SK-N-SH treated with all-trans-retinoic acid at 6 μM for 48 hours (cell line): Measurements from ENCODE around the gene CCDC187.

Experiments used
- ATAC-seq: fragments of 200-7000 bp; cut with Tn5 transposase; 3 replicates; pipeline ENCODE4 v1.9.1; 2020; ENCODE audit warnings: mild to moderate bottlenecking, moderate library complexity
- CREB5 ChIP-seq: fragments of 250-450 bp; sonication (Bioruptor Pico); IDR thresholded peaks from 2 replicates; pipeline ENCODE4 v1.5.1; 2020; ENCODE audit warnings: low read depth, mild to moderate bottlenecking, moderate library complexity
- CSDC2 ChIP-seq: fragments of 250-450 bp; sonication (Bioruptor Pico); IDR thresholded peaks from 2 replicates; pipeline ENCODE4 v1.5.0; 2020; ENCODE audit warnings: mild to moderate bottlenecking, moderate library complexity
- CSRNP3 ChIP-seq: fragments of 250-450 bp; sonication (Bioruptor Pico); IDR thresholded peaks from 2 replicates; pipeline ENCODE4 v1.5.1; 2021; ENCODE audit warnings: mild to moderate bottlenecking, moderate library complexity
- ESRRG ChIP-seq: fragments of 250-450 bp; sonication (Bioruptor Pico); IDR thresholded peaks from 2 replicates; pipeline ENCODE4 v1.6.1; 2021; ENCODE audit warnings: mild to moderate bottlenecking
- GLIS3 ChIP-seq: fragments of 250-450 bp; sonication (Bioruptor Pico); IDR thresholded peaks from 2 replicates; pipeline ENCODE4 v1.5.0; 2020; ENCODE audit warnings: mild to moderate bottlenecking, moderate library complexity
- ISL1 ChIP-seq: fragments of 250-450 bp; sonication (Bioruptor Pico); IDR thresholded peaks from 2 replicates; pipeline ENCODE4 v2.1.2; 2022; ENCODE audit warnings: mild to moderate bottlenecking, moderate library complexity
- PATZ1 ChIP-seq: fragments of 250-450 bp; sonication (Bioruptor Pico); IDR thresholded peaks from 2 replicates; pipeline ENCODE4 v1.8.0; 2020; ENCODE audit warnings: mild to moderate bottlenecking, moderate library complexity, borderline replicate concordance
- POU6F1 ChIP-seq: fragments of 250-450 bp; sonication (Bioruptor Pico); IDR thresholded peaks from 2 replicates; pipeline ENCODE4 v1.8.0; 2021; ENCODE audit warnings: low read depth, mild to moderate bottlenecking, moderate library complexity, borderline replicate concordance
- RARB ChIP-seq: fragments of 250-450 bp; sonication (Bioruptor Pico); IDR thresholded peaks from 2 replicates; pipeline ENCODE4 v1.8.0; 2021; ENCODE audit warnings: mild to moderate bottlenecking, moderate library complexity
- SNAI2 ChIP-seq: fragments of 250-450 bp; sonication (Bioruptor Pico); IDR thresholded peaks from 2 replicates; pipeline ENCODE4 v1.5.0; 2020; ENCODE audit warnings: mild to moderate bottlenecking, moderate library complexity
- TCF4 ChIP-seq: fragments of 250-450 bp; sonication (Bioruptor Pico); IDR thresholded peaks from 2 replicates; pipeline ENCODE4 v1.8.0; 2021; ENCODE audit warnings: mild to moderate bottlenecking, moderate library complexity, borderline replicate concordance
- TOX ChIP-seq: fragments of 250-450 bp; sonication (Bioruptor Pico); IDR thresholded peaks from 2 replicates; pipeline ENCODE4 v1.8.0; 2021; ENCODE audit warnings: mild to moderate bottlenecking, moderate library complexity, borderline replicate concordance
- TSHZ2 ChIP-seq: fragments of 250-450 bp; sonication (Bioruptor Pico); IDR thresholded peaks from 2 replicates; pipeline ENCODE4 v1.5.0; 2020; ENCODE audit warnings: mild to moderate bottlenecking, moderate library complexity
- ZC3H10 ChIP-seq: fragments of 250-450 bp; sonication (Bioruptor Pico); IDR thresholded peaks from 2 replicates; pipeline ENCODE4 v1.5.1; 2021; ENCODE audit warnings: mild to moderate bottlenecking, moderate library complexity
- ZFP3 ChIP-seq: fragments of 250-450 bp; sonication (Bioruptor Pico); IDR thresholded peaks from 2 replicates; pipeline ENCODE4 v1.5.0; 2020; ENCODE audit warnings: mild to moderate bottlenecking, moderate library complexity

CCDC187 gene

GRCh38 chr9:136305804-136306203 lies 1.9 kb upstream of the CCDC187 start:
- ATAC-seq, result peak; percentile 41
- TF ChIP-seq TOX (CRISPR knock-in tag) (no peak), POU6F1 (no peak), ISL1 (CRISPR knock-in tag) (no peak), CSDC2 (CRISPR knock-in tag) (no peak), ZC3H10 (no peak), RARB (no peak), GLIS3 (CRISPR knock-in tag) (no peak), SNAI2 (no peak), ZFP3 (CRISPR knock-in tag) (no peak), ESRRG (CRISPR knock-in tag) (no peak), CSRNP3 (CRISPR knock-in tag) (no peak), TCF4 (CRISPR knock-in tag) (no peak), TSHZ2 (CRISPR knock-in tag) (no peak), CREB5 (no peak)
- TF ChIP-seq, all 23 proteins: peak for 0

GRCh38 chr9:136304981-136305380 lies 1.1 kb upstream of the CCDC187 start:
- TF ChIP-seq GLIS3 (CRISPR knock-in tag) (no peak), CREB5 (no peak)
- 0 out of 3 replicates have a peak, but pooled peaks have one; percentile 6 for ATAC-seq

GRCh38 chr9:136304456-136304855 lies 562 bp upstream of the CCDC187 start:
- TF ChIP-seq ISL1 (CRISPR knock-in tag), result no peak
- no peak for ATAC-seq

GRCh38 chr9:136303066-136303824 lies 649 bp downstream of the CCDC187 start:
- TF ChIP-seq CSRNP3 (CRISPR knock-in tag) (no peak), PATZ1 (CRISPR knock-in tag) (no peak), TCF4 (CRISPR knock-in tag) (no peak), GLIS3 (CRISPR knock-in tag) (no peak), ISL1 (CRISPR knock-in tag) (no peak), CREB5 (no peak)
- no peak for ATAC-seq
